Karpas-422 (cell line): ENCODE results near the gene MRPL3. TPM values are rescaled to one million over a fixed set of nuclear protein-coding genes. Genes with fewer than 3 reads are reported as not detected.

ENCODE experiments used
- DNase-seq: peaks from one replicate; pipeline ENCODE4 v3.0.0-alpha.2; 2015
- H2AFZ ChIP-seq: fragments of 200-600 bp; sonication (generic); 2 replicates; pipeline ENCODE4 v1.6.1; 2014; ENCODE audit warnings: antibody characterized with exemption, low read length, mixed read lengths
- H3K27ac ChIP-seq: fragments of 200-600 bp; sonication (generic); 2 replicates; pipeline ENCODE4 v1.5.1; 2014; ENCODE audit warnings: mild to moderate bottlenecking, low read length, moderate library complexity
- H3K27me3 ChIP-seq: fragments of 200-600 bp; sonication (generic); 2 replicates; pipeline ENCODE4 v1.6.1; 2014; ENCODE audit warnings: low read length, mixed read lengths
- H3K36me3 ChIP-seq: fragments of 200-600 bp; sonication (generic); 2 replicates; pipeline ENCODE4 v1.6.1; 2014; ENCODE audit warnings: low read length, mixed read lengths; ENCODE audit not compliant: insufficient read depth
- H3K4me1 ChIP-seq: fragments of 200-600 bp; sonication (generic); 2 replicates; pipeline ENCODE4 v1.6.1; 2014; ENCODE audit warnings: mild to moderate bottlenecking, low read length, mixed read lengths
- H3K4me2 ChIP-seq: fragments of 200-600 bp; sonication (generic); 2 replicates; pipeline ENCODE4 v1.6.1; 2014; ENCODE audit warnings: low read length, low read depth, mild to moderate bottlenecking; ENCODE audit not compliant: poor library complexity, severe bottlenecking
- H3K4me3 ChIP-seq: fragments of 200-600 bp; sonication (generic); 2 replicates; pipeline ENCODE4 v1.5.1; 2014; ENCODE audit warnings: mild to moderate bottlenecking, antibody characterized with exemption, low read length, mixed read lengths
- H3K79me2 ChIP-seq: fragments of 200-600 bp; sonication (generic); 2 replicates; pipeline ENCODE4 v1.6.1; 2014; ENCODE audit warnings: mild to moderate bottlenecking, low read length, mixed read lengths
- H3K9ac ChIP-seq: fragments of 200-600 bp; sonication (generic); 2 replicates; pipeline ENCODE4 v1.6.0; 2014; ENCODE audit warnings: low read length
- H3K9me2 ChIP-seq: fragments of 200-600 bp; sonication (generic), shearing (Covaris generic); replicated peaks from 2 replicates; pipeline ENCODE4 v1.6.0; 2014; ENCODE audit warnings: mild to moderate bottlenecking, low read length, moderate library complexity; ENCODE audit not compliant: insufficient read depth
- H3K9me3 ChIP-seq: fragments of 300-700, 200-600 bp; sonication (generic); 2 replicates; pipeline ENCODE4 v1.6.1; 2014; ENCODE audit warnings: low read length, mixed read lengths
- H4K20me1 ChIP-seq: fragments of 200-600 bp; sonication (generic); 2 replicates; pipeline ENCODE4 v1.6.1; 2014; ENCODE audit warnings: mild to moderate bottlenecking, antibody characterized with exemption, low read length, low read depth; ENCODE audit not compliant: insufficient read depth
- total RNA-seq: library from RNA; depleted of rRNA; stranded (reverse); fragments of >200 nt; shearing (Covaris generic); gene quantifications from 2 replicates; pipeline ENCODE4 v1.2.3, GENCODE V29; 2014; ENCODE audit warnings: low replicate concordance; rRNA removed

MRPL3 gene
- 150 and 156 TPM in 2 replicates for total RNA-seq

DNA sequence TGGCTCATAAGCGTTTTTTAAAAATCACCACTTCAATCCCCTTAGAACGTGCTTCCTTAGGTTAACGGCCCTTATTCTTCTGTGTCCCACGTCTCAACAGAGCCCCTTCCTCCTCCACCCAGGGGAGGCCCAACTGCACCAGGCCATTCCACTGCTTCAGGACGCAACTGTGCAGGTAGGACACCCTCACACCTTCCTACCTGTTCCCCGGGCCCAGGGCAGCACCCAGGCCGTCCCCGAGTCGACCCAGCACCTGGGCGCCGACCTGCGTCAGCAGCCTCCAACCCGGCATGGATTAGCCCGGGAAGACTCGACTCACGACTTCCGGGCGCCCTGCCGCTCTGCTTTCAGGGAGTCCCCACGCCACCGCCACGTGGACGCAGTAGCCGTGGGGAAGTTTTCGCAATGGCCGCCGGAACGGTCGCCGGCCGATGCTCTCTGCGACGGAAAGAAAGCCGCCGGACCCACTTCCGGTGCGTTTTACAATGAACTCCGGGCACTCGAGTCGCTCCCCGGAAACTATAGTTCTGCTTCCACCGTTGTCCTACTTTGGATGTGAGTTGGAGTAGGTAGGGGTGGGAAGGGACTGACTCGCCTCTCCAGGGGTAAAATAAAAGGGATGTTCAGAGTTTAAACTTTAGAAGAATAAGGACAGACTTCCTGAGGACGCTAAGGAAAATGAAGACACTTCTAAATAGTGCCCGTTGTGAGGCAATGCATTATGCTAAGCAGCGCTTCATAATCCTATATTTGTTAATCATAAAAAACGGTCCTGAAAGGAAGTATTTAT, at the start of gene MRPL3:
Gene MRPL3 (minus strand): TSS at position 442 of the 790 bp plus-strand sequence. CDS start 150 bp downstream, at position 292.
- H3K9me2 ChIP-seq, result no peaks in the 10 kb centered on the region; the same call in 1 of the 2 replicates
- peaks cover 24% of the 10 kb centered on the region for H3K4me1 ChIP-seq
- H4K20me1 ChIP-seq, result no peaks in the 10 kb centered on the region
- DNase-seq, result peak; percentile 97
- no peaks in the 10 kb centered on the region for H3K9me3 ChIP-seq
- H3K27me3 ChIP-seq, result no peaks in the 10 kb centered on the region
- H3K79me2 ChIP-seq, result peaks cover 52% of the 10 kb centered on the region
- H3K27ac ChIP-seq, result peak within 1 kb of the TSS; percentile 56
- H3K9ac ChIP-seq, result peak within 1 kb of the TSS; percentile 98
- peak within 1 kb of the TSS; percentile 98 for H3K4me3 ChIP-seq
- peaks cover 30% of the 10 kb centered on the region for H3K36me3 ChIP-seq
- peak within 1 kb of the TSS; percentile 86 for H2AFZ ChIP-seq
- peak within 1 kb of the TSS; percentile 97 for H3K4me2 ChIP-seq

- no peaks in the 10 kb centered on the region for H3K9me2 ChIP-seq
- no peak for DNase-seq
- H2AFZ ChIP-seq, result no peak overlapping the region
- no peak overlapping the region for H3K4me2 ChIP-seq
- H3K9ac ChIP-seq, result no peak overlapping the region
- no peaks in the 10 kb centered on the region for H3K27me3 ChIP-seq
- no peaks in the 10 kb centered on the region for H3K79me2 ChIP-seq
- H3K9me3 ChIP-seq, result no peaks in the 10 kb centered on the region
- no peak overlapping the region for H3K27ac ChIP-seq
- no peak overlapping the region for H3K4me3 ChIP-seq
- no peaks in the 10 kb centered on the region for H3K4me1 ChIP-seq
- no peaks in the 10 kb centered on the region for H4K20me1 ChIP-seq
- no peaks in the 10 kb centered on the region for H3K36me3 ChIP-seq
Measured at GRCh38 chr3:131551761-131552160, 49.0 kb upstream of the MRPL3 start.

DNA sequence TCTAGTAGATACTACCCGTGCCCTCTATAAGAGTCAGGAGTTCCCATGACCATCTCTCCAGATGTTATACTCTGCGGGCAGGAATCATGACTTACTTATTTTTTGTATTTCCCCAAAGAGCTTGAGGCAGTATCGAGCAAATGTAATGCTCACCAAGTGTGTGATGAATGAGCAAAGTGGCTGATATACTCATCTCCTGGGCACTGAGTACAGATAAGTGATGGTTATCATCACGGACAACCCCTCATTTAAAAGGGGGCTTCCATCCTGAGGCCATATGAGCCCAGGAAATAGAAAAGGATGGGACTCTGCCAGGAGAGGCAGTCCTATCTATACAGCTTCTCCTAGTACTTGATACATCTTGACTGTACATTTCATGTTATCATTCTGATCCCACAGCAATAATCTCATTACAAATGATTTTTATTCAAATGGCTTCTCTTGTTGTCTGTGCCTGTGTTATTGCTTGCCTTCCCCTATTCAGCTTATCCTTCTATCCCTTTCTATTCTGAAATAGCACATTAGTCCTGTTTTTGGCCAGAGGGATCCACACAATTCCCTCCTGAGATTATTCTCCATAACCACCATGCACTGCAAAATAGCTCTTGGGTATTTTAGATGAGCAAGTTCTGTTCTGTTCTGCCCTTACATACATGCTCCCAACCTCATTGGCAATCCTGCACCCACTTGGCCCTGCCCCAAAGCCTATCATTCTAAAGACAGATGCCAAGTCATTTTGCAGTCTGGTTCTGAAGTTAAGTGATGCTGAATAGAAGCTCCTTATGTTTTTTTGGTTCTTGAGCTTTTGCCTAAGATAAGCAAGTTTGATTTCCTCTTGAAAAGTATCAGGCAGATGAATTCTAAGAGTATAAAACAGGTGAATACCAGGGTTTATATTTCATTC, 48.0 kb upstream of the MRPL3 start:
- Histone ChIP-seq H3K9ac (no peak overlapping the region), H3K4me3 (no peak overlapping the region), H3K9me3 (no peaks in the 10 kb centered on the region), H3K27ac (no peak overlapping the region), H3K4me1 (no peaks in the 10 kb centered on the region), H3K9me2 (no peaks in the 10 kb centered on the region), H4K20me1 (no peaks in the 10 kb centered on the region), H3K79me2 (no peaks in the 10 kb centered on the region), H3K27me3 (no peaks in the 10 kb centered on the region), H2AFZ (no peak overlapping the region), H3K36me3 (no peaks in the 10 kb centered on the region), H3K4me2 (no peak overlapping the region)
- no peak for DNase-seq

- Histone ChIP-seq H3K4me2 (no peak overlapping the region), H3K27ac (no peak overlapping the region), H2AFZ (no peak overlapping the region), H3K9me3 (no peaks in the 10 kb centered on the region), H3K9me2 (no peaks in the 10 kb centered on the region), H3K9ac (no peak overlapping the region), H3K36me3 (no peaks in the 10 kb centered on the region), H4K20me1 (no peaks in the 10 kb centered on the region), H3K4me3 (no peak overlapping the region), H3K27me3 (no peaks in the 10 kb centered on the region), H3K79me2 (no peaks in the 10 kb centered on the region), H3K4me1 (no peaks in the 10 kb centered on the region)
- peak; percentile 70 for DNase-seq
Measured at GRCh38 chr3:131549340-131549739, 46.6 kb upstream of the MRPL3 start.

DNA sequence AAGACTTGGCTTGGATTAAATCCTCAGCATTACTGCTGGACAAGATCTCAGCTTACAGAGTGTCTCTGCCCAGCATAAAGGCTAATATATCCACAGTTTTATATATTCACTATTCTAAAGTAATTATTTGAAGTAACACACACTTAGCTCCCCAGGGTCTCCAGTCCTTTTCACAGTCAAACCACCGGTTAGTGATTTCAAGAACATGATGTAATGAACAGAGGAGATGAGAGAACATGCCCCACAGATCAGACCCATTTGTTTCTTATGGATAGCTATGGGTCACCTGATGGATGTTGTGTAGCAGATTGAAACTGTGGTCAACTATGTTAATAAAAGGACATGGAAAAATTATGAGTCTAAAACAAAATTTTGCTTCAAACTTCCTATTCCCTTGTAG, 44.8 kb upstream of the MRPL3 start:
- H3K9me2 ChIP-seq, result no peaks in the 10 kb centered on the region
- H4K20me1 ChIP-seq, result no peaks in the 10 kb centered on the region
- H3K36me3 ChIP-seq, result no peaks in the 10 kb centered on the region
- no peaks in the 10 kb centered on the region for H3K4me1 ChIP-seq
- no peak overlapping the region for H3K4me3 ChIP-seq
- no peak overlapping the region for H2AFZ ChIP-seq
- no peak overlapping the region for H3K4me2 ChIP-seq
- H3K27me3 ChIP-seq, result no peaks in the 10 kb centered on the region
- no peaks in the 10 kb centered on the region for H3K79me2 ChIP-seq
- no peaks in the 10 kb centered on the region for H3K9me3 ChIP-seq
- no peak overlapping the region for H3K27ac ChIP-seq
- no peak for DNase-seq
- no peak overlapping the region for H3K9ac ChIP-seq

- DNase-seq, result no peak
- H3K27ac ChIP-seq, result no peak overlapping the region
- no peaks in the 10 kb centered on the region for H3K36me3 ChIP-seq
- H2AFZ ChIP-seq, result no peak overlapping the region
- H3K9me3 ChIP-seq, result no peaks in the 10 kb centered on the region
- no peak overlapping the region for H3K4me3 ChIP-seq
- no peaks in the 10 kb centered on the region for H4K20me1 ChIP-seq
- H3K4me1 ChIP-seq, result no peaks in the 10 kb centered on the region
- H3K27me3 ChIP-seq, result no peaks in the 10 kb centered on the region
- no peaks in the 10 kb centered on the region for H3K9me2 ChIP-seq
- H3K79me2 ChIP-seq, result no peaks in the 10 kb centered on the region
- H3K4me2 ChIP-seq, result no peak overlapping the region
- no peak overlapping the region for H3K9ac ChIP-seq
Measured at GRCh38 chr3:131546441-131546840, 43.7 kb upstream of the MRPL3 start.

DNA sequence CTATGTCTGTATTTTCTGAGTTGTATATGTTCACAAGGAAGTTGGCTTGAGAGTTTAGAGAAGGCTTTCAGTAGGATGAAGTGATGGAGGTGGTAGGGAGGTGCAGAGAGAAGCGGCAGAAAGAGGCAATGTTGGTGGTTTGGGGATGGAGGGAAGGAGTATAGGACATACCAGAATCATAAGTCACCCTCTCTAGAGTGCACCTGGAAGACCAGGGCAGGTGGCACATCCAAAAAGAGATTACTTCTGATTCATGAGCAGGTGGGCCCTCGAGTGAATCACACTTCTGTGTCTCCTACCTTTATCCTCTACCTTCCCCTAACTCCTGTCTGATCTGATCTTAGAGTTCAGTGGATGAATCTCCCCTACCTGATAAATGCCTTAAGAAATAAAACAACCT, 41.8 kb upstream of the MRPL3 start:
- Histone ChIP-seq H3K27ac (no peak overlapping the region), H3K9ac (no peak overlapping the region), H3K79me2 (no peaks in the 10 kb centered on the region), H3K36me3 (no peaks in the 10 kb centered on the region), H3K4me2 (no peak overlapping the region), H3K4me3 (no peak overlapping the region), H3K9me2 (no peaks in the 10 kb centered on the region), H3K27me3 (no peaks in the 10 kb centered on the region), H3K9me3 (no peaks in the 10 kb centered on the region), H3K4me1 (peaks cover 7% of the 10 kb centered on the region), H4K20me1 (no peaks in the 10 kb centered on the region), H2AFZ (no peak overlapping the region)
- no peak for DNase-seq

- H3K4me2 ChIP-seq, result no peak overlapping the region
Measured at GRCh38 chr3:131543714-131544113, 40.9 kb upstream of the MRPL3 start.

More at GRCh38 chr3:131543714-131544113, 40.9 kb upstream of the MRPL3 start:
- Histone ChIP-seq H4K20me1 (no peaks in the 10 kb centered on the region), H2AFZ (no peak overlapping the region), H3K4me1 (peaks cover 9% of the 10 kb centered on the region), H3K4me3 (no peak overlapping the region), H3K79me2 (no peaks in the 10 kb centered on the region), H3K36me3 (no peaks in the 10 kb centered on the region), H3K9me2 (no peaks in the 10 kb centered on the region), H3K9ac (no peak overlapping the region), H3K27ac (no peak overlapping the region), H3K27me3 (no peaks in the 10 kb centered on the region), H3K9me3 (no peaks in the 10 kb centered on the region)
- DNase-seq, result no peak
